A673 (cell line): ENCODE measurements around the gene TMIE. TPM values are rescaled to one million over a fixed set of nuclear protein-coding genes. Genes with fewer than 3 reads are reported as not detected.

Experiments
- BruUV-seq: library from RNA; stranded (reverse); fragments of 400-500 nt; replicated peaks from 2 replicates; lab custom pipeline; 2021; lab: Mats Ljungman, UMichigan
- CTCF ChIA-PET: fragments of 300-600 bp; sonication (Branson Sonifier 250); formaldehyde crosslinking; loops from one replicate; lab custom pipeline; 2022; ENCODE audit warnings: antibody characterized with exemption; lab: Charles Lee
- POLR2A ChIA-PET: fragments of 300-600 bp; sonication (Branson Sonifier 250); formaldehyde crosslinking; loops from one replicate; lab custom pipeline; 2022; ENCODE audit warnings: antibody characterized with exemption; ENCODE audit not compliant: low non-redundant PET; lab: Charles Lee
- DNase-seq: peaks from one replicate; pipeline ENCODE4 v3.0.0-alpha.2; 2015; ENCODE audit warnings: low spot score
- H3K27ac ChIP-seq: fragments of 200-600 bp; sonication (generic); 2 replicates; pipeline ENCODE4 v1.5.1; 2016; ENCODE audit warnings: mixed run types, low read depth, mild to moderate bottlenecking, mixed read lengths, antibody characterized with exemption, low read length; ENCODE audit not compliant: poor library complexity, severe bottlenecking
- H3K27me3 ChIP-seq: fragments of 200-600 bp; sonication (generic); replicated peaks from 2 replicates; pipeline ENCODE4 v1.6.1; 2017; ENCODE audit warnings: mixed run types, low read depth, mild to moderate bottlenecking, mixed read lengths, antibody characterized with exemption, low read length; ENCODE audit not compliant: insufficient read depth, poor library complexity
- H3K36me3 ChIP-seq: fragments of 200-600 bp; sonication (generic); 2 replicates; pipeline ENCODE4 v1.6.1; 2016; ENCODE audit warnings: mixed run types, mild to moderate bottlenecking, mixed read lengths, antibody characterized with exemption, low read length; ENCODE audit not compliant: insufficient read depth, poor library complexity, severe bottlenecking
- H3K4me1 ChIP-seq: fragments of 200-600 bp; sonication (generic); 2 replicates; pipeline ENCODE4 v1.6.1; 2017; ENCODE audit warnings: mixed run types, mild to moderate bottlenecking, mixed read lengths, antibody characterized with exemption, low read length; ENCODE audit not compliant: insufficient read depth, poor library complexity, severe bottlenecking
- H3K4me3 ChIP-seq: fragments of 200-600 bp; sonication (generic); 2 replicates; pipeline ENCODE4 v1.5.1; 2016; ENCODE audit warnings: low read depth, mixed run types, mild to moderate bottlenecking, mixed read lengths, low read length; ENCODE audit not compliant: poor library complexity, severe bottlenecking
- H3K9me3 ChIP-seq: fragments of 200-600 bp; sonication (generic); 2 replicates; pipeline ENCODE4 v1.6.1; 2016; ENCODE audit warnings: mixed run types, low read depth, mild to moderate bottlenecking, mixed read lengths, antibody characterized with exemption, low read length; ENCODE audit not compliant: poor library complexity, severe bottlenecking
- CTCF ChIP-seq: fragments of 300-800, 200-600 bp; sonication (generic); conservative IDR thresholded peaks from 2 replicates; pipeline ENCODE4 v1.5.1; 2017; ENCODE audit warnings: low read depth, mild to moderate bottlenecking, antibody characterized with exemption, low read length, moderate library complexity, mixed read lengths
- EZH2 ChIP-seq: fragments of 200-600 bp; sonication (generic); IDR thresholded peaks from 2 replicates; pipeline ENCODE4 v1.6.1; 2017; ENCODE audit warnings: borderline replicate concordance, low read depth, mild to moderate bottlenecking, mixed read lengths, antibody characterized with exemption, low read length; ENCODE audit not compliant: poor library complexity, severe bottlenecking
- intact Hi-C: fragments of 100-400 bp; cut with micrococcal nuclease; formaldehyde crosslinking; loops from one replicate; pipeline ENCODE4 v1.10.0; 2022; ENCODE audit not compliant: unreplicated experiment
- total RNA-seq: library from RNA; stranded (reverse); gene quantifications from 2 replicates; pipeline ENCODE4 v1.2.3, GENCODE V29; 2021

Gene TMIE
- total RNA-seq, 1 experiment from 2014 or later, result not detected

- intact Hi-C loops, result no loop called here
- DNase-seq, result no peak
- H3K9me3 ChIP-seq, result no peaks in the 10 kb centered on the region
- no peak overlapping the region for H3K4me3 ChIP-seq
- H3K36me3 ChIP-seq, result no peaks in the 10 kb centered on the region
- no peak overlapping the region for H3K27ac ChIP-seq
- no peaks in the 10 kb centered on the region for H3K27me3 ChIP-seq
- BruUV-seq, result no TSS peak
- POLR2A ChIA-PET, result no interaction called here
- CTCF ChIA-PET, result no interaction called here
- no peaks in the 10 kb centered on the region for H3K4me1 ChIP-seq
- TF ChIP-seq EZH2 (no peak), CTCF (no peak)
These were observed 55.5 kb downstream of the TMIE start for GRCh38 chr3:46756642-46757041.

GRCh38 chr3:46759239-46760167 is 58.3 kb downstream of the TMIE start:
- no TSS peak for BruUV-seq
- ChIA-PET POLR2A (no interaction called here), CTCF (no interaction called here)
- Histone ChIP-seq H3K36me3 (no peaks in the 10 kb centered on the region), H3K4me1 (no peaks in the 10 kb centered on the region), H3K9me3 (no peaks in the 10 kb centered on the region), H3K27me3 (no peaks in the 10 kb centered on the region), H3K4me3 (no peak overlapping the region), H3K27ac (no peak overlapping the region)
- TF ChIP-seq EZH2 (no peak), CTCF (no peak)
- DNase-seq, result no peak
- intact Hi-C loops, result no loop called here

Other genes with a start within 250 kb of the TMIE start
- not detected in 2 replicates for gene LTF, start 236.5 kb upstream of the TMIE start, total RNA-seq
- gene RTP3, start 203.4 kb upstream of the TMIE start, total RNA-seq, result not detected in 2 replicates
- 0.24 and 0.28 TPM in 2 replicates for gene LRRC2, start 135.1 kb upstream of the TMIE start, total RNA-seq
- gene FAM240A, start 88.9 kb upstream of the TMIE start, total RNA-seq, result not detected in 2 replicates
- gene ALS2CL, start 7.7 kb upstream of the TMIE start, total RNA-seq, result 0.20 and 0.24 TPM in 2 replicates
- not detected in 2 replicates for gene PRSS50, start 16.5 kb downstream of the TMIE start, total RNA-seq
- not detected in 2 replicates for gene MYL3, start 162.1 kb downstream of the TMIE start, total RNA-seq
- 1.2 and 1.7 TPM in 2 replicates for gene PTH1R, start 176.3 kb downstream of the TMIE start, total RNA-seq